Epithelial cell of esophagus (primary cell): Measurements from ENCODE around the gene DYNLRB1.

Experiments
- DNase-seq: peaks from one replicate; pipeline ENCODE4 v3.0.0; 2010; ENCODE audit warnings: low read depth
- H3K4me3 ChIP-seq: 2 replicates; pipeline ENCODE4 v1.5.1; 2011; ENCODE audit warnings: mild to moderate bottlenecking, low read length, control low read depth
- CTCF ChIP-seq: IDR thresholded peaks from 2 replicates; pipeline ENCODE4 v1.5.1; 2011; ENCODE audit warnings: low read depth, mild to moderate bottlenecking, low read length, control low read depth, inconsistent platforms; ENCODE audit not compliant: insufficient read depth; ENCODE audit errors: missing control alignments

DYNLRB1 gene

GRCh38 chr20:34559311-34560140, 43.3 kb downstream of the DYNLRB1 start:
- no peak for DNase-seq
- peak overlapping the region; percentile 72 for H3K4me3 ChIP-seq
- TF ChIP-seq CTCF = no peak

GRCh38 chr20:34560141-34560523, 43.9 kb downstream of the DYNLRB1 start:
- H3K4me3 ChIP-seq = no peak overlapping the region
- TF ChIP-seq CTCF = no peak
- DNase-seq = no peak

- H3K4me3 ChIP-seq = no peak overlapping the region
- no peak for DNase-seq
- no peak for TF ChIP-seq CTCF
Observed at GRCh38 chr20:34560614-34561013, 44.4 kb downstream of the DYNLRB1 start.

GRCh38 chr20:34561661-34562060, 45.4 kb downstream of the DYNLRB1 start:
- DNase-seq = no peak
- TF ChIP-seq CTCF = no peak
- H3K4me3 ChIP-seq = no peak overlapping the region

- no peak overlapping the region for H3K4me3 ChIP-seq
- peak; percentile 26 for TF ChIP-seq CTCF
- no peak for DNase-seq
Observed at GRCh38 chr20:34562641-34563040, 46.4 kb downstream of the DYNLRB1 start.

GRCh38 chr20:34564833-34565232, 48.6 kb downstream of the DYNLRB1 start:
- DNase-seq = no peak

More at GRCh38 chr20:34564833-34565232, 48.6 kb downstream of the DYNLRB1 start:
- no peak for TF ChIP-seq CTCF
- no peak overlapping the region for H3K4me3 ChIP-seq
